PC-3 (cell line): ENCODE results near the gene KLHL36. TPM values are rescaled to one million over a fixed set of nuclear protein-coding genes. Genes with fewer than 3 reads are reported as not detected.

Experiments used
- ATAC-seq: fragments of 200-7000 bp; cut with Tn5 transposase; 2 replicates; pipeline ENCODE4 v1.9.1; 2020; ENCODE audit warnings: mild to moderate bottlenecking, moderate library complexity
- BruUV-seq: library from RNA; stranded (reverse); fragments of 400-500 nt; replicated peaks from 2 replicates; lab custom pipeline; 2021; lab: Mats Ljungman, UMichigan
- CTCF ChIA-PET: fragments of 300-600 bp; sonication (Branson Sonifier 250); formaldehyde crosslinking; loops from one replicate; lab custom pipeline; 2022; ENCODE audit warnings: antibody characterized with exemption; lab: Charles Lee
- POLR2A ChIA-PET: fragments of 300-600 bp; sonication (Branson Sonifier 250); formaldehyde crosslinking; loops from one replicate; lab custom pipeline; 2022; ENCODE audit warnings: antibody characterized with exemption; ENCODE audit not compliant: unreplicated experiment; lab: Charles Lee
- DNase-seq: peaks from one replicate; pipeline ENCODE4 v3.0.0-alpha.2; 2015
- H2AFZ ChIP-seq: fragments of 300-600 bp; sonication (generic); 2 replicates; pipeline ENCODE4 v1.6.0; 2016; ENCODE audit warnings: antibody characterized with exemption, low read length
- H3F3A ChIP-seq: fragments of 300-600 bp; sonication (generic); one replicate; pipeline ENCODE4 v1.6.0; 2017; ENCODE audit warnings: antibody characterized with exemption, low read length, control low read depth, mild to moderate bottlenecking; ENCODE audit not compliant: unreplicated experiment
- H3K27ac ChIP-seq: fragments of 300-600 bp; sonication (generic); 2 replicates; pipeline ENCODE4 v1.5.1; 2016; ENCODE audit warnings: mild to moderate bottlenecking, low read length
- H3K27me3 ChIP-seq: fragments of 300-600 bp; sonication (generic); 2 replicates; pipeline ENCODE4 v1.6.1; 2016; ENCODE audit warnings: low read length, mixed read lengths
- H3K36me3 ChIP-seq: fragments of 300-600 bp; sonication (generic); 2 replicates; pipeline ENCODE4 v1.6.1; 2016; ENCODE audit warnings: low read depth, mixed run types, low read length, mixed read lengths
- H3K4me1 ChIP-seq: fragments of 300-600 bp; sonication (generic); 2 replicates; pipeline ENCODE4 v1.5.1; 2016; ENCODE audit warnings: low read length; ENCODE audit not compliant: insufficient read depth
- H3K4me2 ChIP-seq: fragments of 300-600 bp; sonication (generic); 2 replicates; pipeline ENCODE4 v1.6.0; 2016; ENCODE audit warnings: low read length
- H3K4me3 ChIP-seq: fragments of 300-600 bp; sonication (generic); 2 replicates; pipeline ENCODE4 v1.5.1; 2016; ENCODE audit warnings: mild to moderate bottlenecking, low read length, mixed read lengths
- H3K79me2 ChIP-seq: fragments of 300-600 bp; sonication (generic); 2 replicates; pipeline ENCODE4 v1.6.1; 2017; ENCODE audit warnings: low read length, mixed read lengths
- H3K9ac ChIP-seq: fragments of 300-600 bp; sonication (generic); 2 replicates; pipeline ENCODE4 v1.6.0; 2016; ENCODE audit warnings: mild to moderate bottlenecking, low read length
- H3K9me2 ChIP-seq: fragments of 300-600 bp; sonication (generic); replicated peaks from 2 replicates; pipeline ENCODE4 v1.6.1; 2016; ENCODE audit warnings: mixed run types, low read length, mixed read lengths
- H3K9me3 ChIP-seq: fragments of 300-600 bp; sonication (generic); 2 replicates; pipeline ENCODE4 v1.6.1; 2016; ENCODE audit warnings: low read length, mixed read lengths
- H4K20me1 ChIP-seq: fragments of 300-600 bp; sonication (generic); 2 replicates; pipeline ENCODE4 v1.6.1; 2016; ENCODE audit warnings: low read length, mixed read lengths
- EZH2 ChIP-seq: fragments of 300-600 bp; sonication (generic); IDR thresholded peaks from one replicate; pipeline ENCODE4 v1.6.1; 2017; ENCODE audit warnings: antibody characterized with exemption, mild to moderate bottlenecking, low read length; ENCODE audit not compliant: unreplicated experiment
- EZH2phosphoT487 ChIP-seq: fragments of 300-600 bp; sonication (generic); IDR thresholded peaks from 2 replicates; pipeline ENCODE4 v1.6.1; 2018; ENCODE audit warnings: mild to moderate bottlenecking, antibody characterized with exemption, low read length, borderline replicate concordance
- intact Hi-C: fragments of 100-400 bp; cut with micrococcal nuclease; formaldehyde crosslinking; loops from 2 replicates; pipeline ENCODE4 v1.9.0; 2023
- total RNA-seq: library from RNA; depleted of rRNA; stranded (reverse); fragments of >200 nt; gene quantifications from 2 replicates; pipeline ENCODE4 v1.2.3, GENCODE V29; 2014
- TF ChIP-seq, protein P1 (sequence below): fragments of 300-600 bp; sonication (generic); conservative IDR thresholded peaks from 2 replicates; pipeline ENCODE4 v1.5.1; 2017; ENCODE audit warnings: antibody characterized with exemption, low read depth, mild to moderate bottlenecking, low read length

Gene KLHL36
- total RNA-seq, 1 experiment from 2014 or later = 33.8 TPM

DNA sequence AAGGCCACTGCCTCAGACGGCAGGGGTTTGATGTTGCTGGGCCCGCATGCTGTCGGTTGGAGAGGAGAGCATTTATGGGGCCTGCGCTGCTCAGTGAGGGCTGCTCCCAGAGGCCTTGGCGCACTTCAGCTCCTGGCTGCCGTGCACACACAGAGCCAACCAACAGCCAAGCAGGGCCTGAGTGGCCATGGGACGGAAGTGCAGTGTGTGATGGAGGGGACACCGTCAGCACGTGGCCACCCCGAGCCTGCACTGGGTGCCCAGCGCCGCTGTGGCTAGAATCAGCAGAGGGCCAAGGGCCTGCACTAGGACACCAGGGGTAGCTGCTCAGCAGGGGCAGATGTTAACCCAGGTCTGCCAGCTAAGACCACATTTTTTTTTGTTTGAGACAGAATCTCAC lies 21.8 kb downstream of the KLHL36 start:
- Histone ChIP-seq H3K36me3 (no peaks in the 10 kb centered on the region), H3K9me2 (no peaks in the 10 kb centered on the region), H4K20me1 (no peaks in the 10 kb centered on the region), H3K27ac (no peak overlapping the region), H3K4me1 (0 out of 2 replicates have a peak, but pooled peaks cover 5% of the 10 kb centered on the region), H3K9me3 (no peaks in the 10 kb centered on the region), H3K4me3 (no peak overlapping the region), H3K27me3 (no peaks in the 10 kb centered on the region), H3K9ac (no peak overlapping the region), H3K4me2 (no peak overlapping the region), H2AFZ (no peak overlapping the region), H3K79me2 (no peaks in the 10 kb centered on the region), H3F3A (no peaks in the 10 kb centered on the region)
- ChIA-PET CTCF (no interaction called here), POLR2A (no interaction called here)
- no TSS peak for BruUV-seq
- DNase-seq (no peak), ATAC-seq (no peak)
- intact Hi-C loops = no loop called here
- TF ChIP-seq, protein P1, sequence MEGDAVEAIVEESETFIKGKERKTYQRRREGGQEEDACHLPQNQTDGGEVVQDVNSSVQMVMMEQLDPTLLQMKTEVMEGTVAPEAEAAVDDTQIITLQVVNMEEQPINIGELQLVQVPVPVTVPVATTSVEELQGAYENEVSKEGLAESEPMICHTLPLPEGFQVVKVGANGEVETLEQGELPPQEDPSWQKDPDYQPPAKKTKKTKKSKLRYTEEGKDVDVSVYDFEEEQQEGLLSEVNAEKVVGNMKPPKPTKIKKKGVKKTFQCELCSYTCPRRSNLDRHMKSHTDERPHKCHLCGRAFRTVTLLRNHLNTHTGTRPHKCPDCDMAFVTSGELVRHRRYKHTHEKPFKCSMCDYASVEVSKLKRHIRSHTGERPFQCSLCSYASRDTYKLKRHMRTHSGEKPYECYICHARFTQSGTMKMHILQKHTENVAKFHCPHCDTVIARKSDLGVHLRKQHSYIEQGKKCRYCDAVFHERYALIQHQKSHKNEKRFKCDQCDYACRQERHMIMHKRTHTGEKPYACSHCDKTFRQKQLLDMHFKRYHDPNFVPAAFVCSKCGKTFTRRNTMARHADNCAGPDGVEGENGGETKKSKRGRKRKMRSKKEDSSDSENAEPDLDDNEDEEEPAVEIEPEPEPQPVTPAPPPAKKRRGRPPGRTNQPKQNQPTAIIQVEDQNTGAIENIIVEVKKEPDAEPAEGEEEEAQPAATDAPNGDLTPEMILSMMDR = no peak
- TF ChIP-seq EZH2phosphoT487 (no peak), EZH2 (no peak)

GRCh38 chr16:84672276-84673202 lies 24.2 kb downstream of the KLHL36 start:
- BruUV-seq = no TSS peak
- Histone ChIP-seq H2AFZ (no peak overlapping the region), H3K4me1 (0 out of 2 replicates have a peak, but pooled peaks cover 5% of the 10 kb centered on the region), H3K9me2 (no peaks in the 10 kb centered on the region), H3K27ac (no peak overlapping the region), H3K27me3 (no peaks in the 10 kb centered on the region), H3K4me2 (no peak overlapping the region; the same call in 1 of the 2 replicates), H3K9me3 (no peaks in the 10 kb centered on the region), H3K4me3 (no peak overlapping the region), H3F3A (no peaks in the 10 kb centered on the region), H3K36me3 (no peaks in the 10 kb centered on the region), H3K79me2 (no peaks in the 10 kb centered on the region), H4K20me1 (no peaks in the 10 kb centered on the region), H3K9ac (no peak overlapping the region)
- intact Hi-C loops = loop anchor here (1.0 kb wide), 1 partner anchor 54 kb away; no protein-coding TSS in a partner anchor
- DNase-seq = peak; percentile 71
- no peak for TF ChIP-seq EZH2phosphoT487
- TF ChIP-seq, protein P1 = peak; percentile 83
- no peak for TF ChIP-seq EZH2
- CTCF ChIA-PET = interaction anchor here (0.6 to 1.9 kb wide), 5 partner anchors 51 to 131 kb away, joined by 3 to 7 read pairs (median 5); no protein-coding TSS in a partner anchor
- ATAC-seq = peak; percentile 87
- POLR2A ChIA-PET = no interaction called here
